HepG2 (cell line): Measurements from ENCODE around the gene GIMAP1. TPM values are rescaled to one million over a fixed set of nuclear protein-coding genes. Genes with fewer than 3 reads are reported as not detected.

Source experiments
- ATAC-seq: fragments of 200-7000 bp; cut with Tn5 transposase; 3 replicates; pipeline ENCODE4 v1.9.1; 2020; ENCODE audit warnings: mild to moderate bottlenecking, moderate library complexity
- BruUV-seq: library from RNA; stranded (reverse); fragments of 400-500 nt; replicated peaks from 2 replicates; lab custom pipeline; 2021; lab: Mats Ljungman, UMichigan
- CTCF ChIA-PET: fragments of 300-600 bp; formaldehyde crosslinking; extraction: SDS; loops from one replicate; lab custom pipeline; 2021; ENCODE audit warnings: low total read pairs, inconsistent platforms, low intra/inter-chr PET ratio; lab: Yijun Ruan, JAX
- POLR2A ChIA-PET: fragments of 350-600 bp; sonication (Branson Sonifier 250); formaldehyde crosslinking; loops from one replicate; lab custom pipeline; 2020; ENCODE audit warnings: antibody characterized with exemption, inconsistent platforms; lab: Yijun Ruan, JAX
- DNase-seq: peaks from one replicate; pipeline ENCODE4 v3.0.0-alpha.2; 2015; ENCODE audit warnings: low spot score
- FAIRE-seq: peaks from 3 replicates; lab custom pipeline; 2011; peaks lifted over from hg19 to GRCh38; lab: Jason Lieb, UNC
- H2AFZ ChIP-seq: one replicate; pipeline ENCODE4 v1.6.1; 2011; ENCODE audit warnings: low read length, inconsistent platforms
- H3K27ac ChIP-seq: fragments of 300-600 bp; 3 replicates; pipeline ENCODE4 v1.8.0; 2011; ENCODE audit warnings: mixed run types, mild to moderate bottlenecking, mixed read lengths, low read length, inconsistent platforms; ENCODE audit not compliant: insufficient read depth; ENCODE audit errors: extremely low read length
- H3K27me3 ChIP-seq, 2 experiments: fragments of 200-600 bp in 1 of 2; 2 replicates in 1 of 2; 3 replicates in 1 of 2; pipeline versions ENCODE4 v1.6.0 to v1.8.0; 2011; ENCODE audit warnings: low read length in 2 of 2, mild to moderate bottlenecking in 2 of 2, moderate library complexity in 2 of 2, inconsistent platforms in 1 of 2; ENCODE audit not compliant: insufficient read depth in 2 of 2, control insufficient read depth in 1 of 2
- H3K36me3 ChIP-seq, 2 experiments: fragments of 200-600 bp in 1 of 2; replicated peaks in 1 of 2; 2 replicates in 1 of 2; 3 replicates in 1 of 2; pipeline versions ENCODE4 v1.5.1 to v1.8.0; 2011; ENCODE audit warnings: low read length in 2 of 2, inconsistent platforms in 1 of 2; ENCODE audit not compliant: insufficient read depth in 2 of 2, control insufficient read depth in 1 of 2
- H3K4me1 ChIP-seq: 2 replicates; pipeline ENCODE4 v1.5.1; 2012; ENCODE audit warnings: low read length, inconsistent platforms; ENCODE audit not compliant: insufficient read depth
- H3K4me2 ChIP-seq: 2 replicates; pipeline ENCODE4 v1.6.0; 2011; ENCODE audit warnings: low read depth, low read length, inconsistent platforms
- H3K4me3 ChIP-seq, 3 experiments: fragments of 200-600 bp in 1 of 3; sonication (generic), shearing (Covaris generic) in 1 of 3; replicated peaks in 1 of 3; 2 replicates each; pipeline ENCODE4 v1.5.1; 2011 to 2016; ENCODE audit warnings: low read length in 3 of 3, inconsistent platforms in 2 of 3, low read depth in 2 of 3, mild to moderate bottlenecking in 2 of 3, control low read depth in 1 of 3, mixed read lengths in 1 of 3; ENCODE audit not compliant: insufficient read depth in 1 of 3
- H3K79me2 ChIP-seq: one replicate; pipeline ENCODE4 v1.6.1; 2011; ENCODE audit warnings: low read length, inconsistent platforms; ENCODE audit not compliant: insufficient read depth
- H3K9ac ChIP-seq: 2 replicates; pipeline ENCODE4 v1.6.0; 2011; ENCODE audit warnings: mild to moderate bottlenecking, low read depth, low read length, inconsistent platforms; ENCODE audit not compliant: insufficient read depth
- H3K9me3 ChIP-seq: 2 replicates; pipeline ENCODE4 v1.5.1; 2012; ENCODE audit warnings: mild to moderate bottlenecking, low read length
- H4K20me1 ChIP-seq: 2 replicates; pipeline ENCODE4 v1.6.0; 2011; ENCODE audit warnings: inconsistent platforms, mild to moderate bottlenecking, low read length, moderate library complexity; ENCODE audit not compliant: insufficient read depth
- EHMT2 ChIP-seq: fragments of 200-600 bp; sonication (generic); IDR thresholded peaks from 2 replicates; pipeline ENCODE4 v1.7.0; 2017; ENCODE audit warnings: antibody characterized with exemption, low read depth, low read length, borderline replicate concordance
- ZNF432 ChIP-seq: sonication (generic); formaldehyde crosslinking; IDR thresholded peaks from 2 replicates; pipeline ENCODE4 v1.5.0; 2020; ENCODE audit warnings: missing genetic modification reagents, mild to moderate bottlenecking, borderline replicate concordance
- ZNF737 ChIP-seq: sonication (generic); formaldehyde crosslinking; IDR thresholded peaks from 2 replicates; pipeline ENCODE4 v1.5.0; 2020; ENCODE audit warnings: missing genetic modification reagents, mild to moderate bottlenecking, borderline replicate concordance
- WGBS: methylation state at CpG from one replicate; pipeline ENCODE4 v1.1.6; 2017; ENCODE audit warnings: low lambda C conversion rate; 5-methylcytosine and 5-hydroxymethylcytosine counted together
- in situ Hi-C: cut with HindIII; loops from 2 replicates; pipeline ENCODE4 v1.10.0; 2017; ENCODE audit warnings: low pct_unique_long_range_greater_than_20kb; ENCODE audit not compliant: extremely low pct_ligation_motif_present
- intact Hi-C: fragments of 100-400 bp; cut with micrococcal nuclease; formaldehyde crosslinking; loops from one replicate; pipeline ENCODE4 v1.10.0; 2022; ENCODE audit not compliant: unreplicated experiment
- polyA plus RNA-seq, 8 experiments: library from polyadenylated mRNA; depleted of rRNA in 3 of 8; stranded (reverse) in 7 of 8; unstranded in 1 of 8; fragments of >200 nt; fragmentation: Illumina TruSeq in 4 of 8; extraction: Trizol in 4 of 8; gene quantifications; 2 replicates each; pipeline versions ENCODE4 v1.2.1 to v1.2.3, GENCODE V29; 2011 to 2016; ENCODE audit warnings: low read depth in 4 of 8, missing spikeins in 1 of 8, mixed read lengths in 1 of 8; ENCODE audit not compliant: insufficient read depth in 1 of 8
- total RNA-seq, 5 experiments: library from RNA; depleted of rRNA; stranded (reverse); fragments of >200 nt; fragmentation: Illumina TruSeq; extraction: Trizol; gene quantifications; 2 replicates each; pipeline ENCODE4 v1.2.3, GENCODE V29; 2016; ENCODE audit warnings: low read depth in 1 of 5
- TF ChIP-seq, protein P1 (sequence below): sonication (generic); formaldehyde crosslinking; IDR thresholded peaks from 2 replicates; pipeline ENCODE4; 2020; ENCODE audit warnings: missing genetic modification reagents, mild to moderate bottlenecking, borderline replicate concordance

The GIMAP1 gene
- total and polyA plus RNA-seq, 2 of the 13 experiments (the other 11 are each of a cell fraction or from before 2014, with no cell fraction given): not detected

- BruUV-seq: no TSS peak
- H3K79me2 ChIP-seq: no peaks in the 10 kb centered on the region
- no peak for DNase-seq
- H3K9me3 ChIP-seq: no peaks in the 10 kb centered on the region
- POLR2A ChIA-PET: no interaction called here
- ATAC-seq: no peak
- intact Hi-C loops (no loop called here), in situ Hi-C loops (no loop called here)
- 51% methylated on average over 4 of the region's 4 CpGs for WGBS
- H3K4me1 ChIP-seq: no peaks in the 10 kb centered on the region
- FAIRE-seq: no peak
- TF ChIP-seq ZNF737 (CRISPR knock-in tag) (no peak), EHMT2 (no peak), ZNF432 (no peak)
- TF ChIP-seq, protein P1, sequence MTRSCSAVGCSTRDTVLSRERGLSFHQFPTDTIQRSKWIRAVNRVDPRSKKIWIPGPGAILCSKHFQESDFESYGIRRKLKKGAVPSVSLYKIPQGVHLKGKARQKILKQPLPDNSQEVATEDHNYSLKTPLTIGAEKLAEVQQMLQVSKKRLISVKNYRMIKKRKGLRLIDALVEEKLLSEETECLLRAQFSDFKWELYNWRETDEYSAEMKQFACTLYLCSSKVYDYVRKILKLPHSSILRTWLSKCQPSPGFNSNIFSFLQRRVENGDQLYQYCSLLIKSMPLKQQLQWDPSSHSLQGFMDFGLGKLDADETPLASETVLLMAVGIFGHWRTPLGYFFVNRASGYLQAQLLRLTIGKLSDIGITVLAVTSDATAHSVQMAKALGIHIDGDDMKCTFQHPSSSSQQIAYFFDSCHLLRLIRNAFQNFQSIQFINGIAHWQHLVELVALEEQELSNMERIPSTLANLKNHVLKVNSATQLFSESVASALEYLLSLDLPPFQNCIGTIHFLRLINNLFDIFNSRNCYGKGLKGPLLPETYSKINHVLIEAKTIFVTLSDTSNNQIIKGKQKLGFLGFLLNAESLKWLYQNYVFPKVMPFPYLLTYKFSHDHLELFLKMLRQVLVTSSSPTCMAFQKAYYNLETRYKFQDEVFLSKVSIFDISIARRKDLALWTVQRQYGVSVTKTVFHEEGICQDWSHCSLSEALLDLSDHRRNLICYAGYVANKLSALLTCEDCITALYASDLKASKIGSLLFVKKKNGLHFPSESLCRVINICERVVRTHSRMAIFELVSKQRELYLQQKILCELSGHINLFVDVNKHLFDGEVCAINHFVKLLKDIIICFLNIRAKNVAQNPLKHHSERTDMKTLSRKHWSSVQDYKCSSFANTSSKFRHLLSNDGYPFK (CRISPR knock-in tag): no peak
- H4K20me1 ChIP-seq: no peaks in the 10 kb centered on the region
- H3K9ac ChIP-seq: no peak overlapping the region
- no peak overlapping the region for H3K4me3 ChIP-seq
- H2AFZ ChIP-seq: no peak overlapping the region
- no peak overlapping the region for H3K4me2 ChIP-seq
- H3K27me3 ChIP-seq: peaks cover 0 to 12% of the 10 kb centered on the region in 2 experiments; a peak in 4 of 5 replicates
- no peaks in the 10 kb centered on the region for H3K36me3 ChIP-seq
- CTCF ChIA-PET: no interaction called here
- no peak overlapping the region for H3K27ac ChIP-seq
Measured at GRCh38 chr7:150719436-150719835, 3.0 kb downstream of the GIMAP1 start.
